ENCODE data around the gene OSBPL10.
"Not testable (repeated sequence)": the region's sequence is repeated elsewhere in the genome, so short reads cannot be mapped to it uniquely, and the experiment has no call there.

Gene OSBPL10

GRCh38 chr3:31693346-31693745 is 287.7 kb downstream of the OSBPL10 start:
- DNase-seq, result no peak

- peak; percentile 8 for DNase-seq
Measured at GRCh38 chr3:31692751-31693150, 288.3 kb downstream of the OSBPL10 start.

GRCh38 chr3:31690771-31691170 is 290.3 kb downstream of the OSBPL10 start:
- no peak for DNase-seq

- not testable (repeated sequence) for DNase-seq
Measured at GRCh38 chr3:31689523-31689922, 291.5 kb downstream of the OSBPL10 start.

- DNase-seq, result no peak
Measured at GRCh38 chr3:31688984-31689383, 292.1 kb downstream of the OSBPL10 start.

- peak; percentile 8 for DNase-seq
Measured at GRCh38 chr3:31687020-31687802, 293.9 kb downstream of the OSBPL10 start.

GRCh38 chr3:31680072-31680870 is 300.8 kb downstream of the OSBPL10 start:
- no peak for DNase-seq

- no peak for DNase-seq
Measured at GRCh38 chr3:31676556-31676955, 304.5 kb downstream of the OSBPL10 start.

- no peak for DNase-seq
Measured at GRCh38 chr3:31673950-31674349, 307.1 kb downstream of the OSBPL10 start.

- peak; percentile 30 for DNase-seq
Measured at GRCh38 chr3:31671976-31672375, 309.1 kb downstream of the OSBPL10 start.

GRCh38 chr3:31671451-31671850 is 309.6 kb downstream of the OSBPL10 start:
- DNase-seq, result no peak

GRCh38 chr3:31670722-31671121 is 310.3 kb downstream of the OSBPL10 start:
- no peak for DNase-seq

- peak; percentile 21 for DNase-seq
Measured at GRCh38 chr3:31670136-31670535, 310.9 kb downstream of the OSBPL10 start.

GRCh38 chr3:31668242-31668641 is 312.8 kb downstream of the OSBPL10 start:
- DNase-seq, result peak; percentile 22

GRCh38 chr3:31667582-31667981 is 313.5 kb downstream of the OSBPL10 start:
- DNase-seq, result no peak

GRCh38 chr3:31664031-31664430 is 317.0 kb downstream of the OSBPL10 start:
- DNase-seq, result no peak

GRCh38 chr3:31661993-31662670 is 318.9 kb downstream of the OSBPL10 start:
- peak; percentile 46 for DNase-seq

GRCh38 chr3:31661286-31661685 is 319.8 kb downstream of the OSBPL10 start:
- peak; percentile 29 for DNase-seq

GRCh38 chr3:31659246-31659645 is 321.8 kb downstream of the OSBPL10 start:
- DNase-seq, result no peak

GRCh38 chr3:31654998-31655397 is 326.1 kb downstream of the OSBPL10 start:
- DNase-seq, result no peak

- DNase-seq, result no peak
Measured at GRCh38 chr3:31653464-31653863, 327.6 kb downstream of the OSBPL10 start.

- DNase-seq, result no peak
Measured at GRCh38 chr3:31652296-31652695, 328.8 kb downstream of the OSBPL10 start.

GRCh38 chr3:31648286-31648968 is 332.6 kb downstream of the OSBPL10 start:
- DNase-seq, result no peak

Measured in hematopoietic multipotent progenitor cell treated with erythropoietin and hydrocortisone succinate and interleukin-3 and kit ligand, for 4 days (in vitro differentiated cells).